MG63 (cell line): ENCODE measurements around the gene ZBTB20. TPM values are rescaled to one million over a fixed set of nuclear protein-coding genes. Genes with fewer than 3 reads are reported as not detected.

Experiments used
- DNase-seq: peaks from one replicate; pipeline ENCODE4 v3.0.0-alpha.2; 2020
- H3K27me3 ChIP-seq: fragments of 250-450 bp; sonication (Bioruptor Pico); 2 replicates; pipeline ENCODE4 v1.5.1; 2020; ENCODE audit warnings: mild to moderate bottlenecking, moderate library complexity
- H3K36me3 ChIP-seq: fragments of 250-450 bp; sonication (Bioruptor Pico); 2 replicates; pipeline ENCODE4 v1.5.1; 2020; ENCODE audit warnings: mild to moderate bottlenecking, moderate library complexity
- H3K4me3 ChIP-seq: fragments of 250-450 bp; sonication (Bioruptor Pico); 2 replicates; pipeline ENCODE4 v1.5.1; 2020; ENCODE audit warnings: mild to moderate bottlenecking, moderate library complexity
- H3K9me3 ChIP-seq: fragments of 250-450 bp; sonication (Bioruptor Pico); 2 replicates; pipeline ENCODE4 v1.5.1; 2020; ENCODE audit warnings: mild to moderate bottlenecking, moderate library complexity
- total RNA-seq: library from RNA; depleted of rRNA; stranded (reverse); fragments of >200 nt; shearing (Covaris generic); gene quantifications from 2 replicates; pipeline ENCODE4 v1.2.3, GENCODE V29; 2014; ENCODE audit warnings: low replicate concordance

ZBTB20 gene
- total RNA-seq, 1 experiment from 2014 or later: 6.5 TPM

DNA sequence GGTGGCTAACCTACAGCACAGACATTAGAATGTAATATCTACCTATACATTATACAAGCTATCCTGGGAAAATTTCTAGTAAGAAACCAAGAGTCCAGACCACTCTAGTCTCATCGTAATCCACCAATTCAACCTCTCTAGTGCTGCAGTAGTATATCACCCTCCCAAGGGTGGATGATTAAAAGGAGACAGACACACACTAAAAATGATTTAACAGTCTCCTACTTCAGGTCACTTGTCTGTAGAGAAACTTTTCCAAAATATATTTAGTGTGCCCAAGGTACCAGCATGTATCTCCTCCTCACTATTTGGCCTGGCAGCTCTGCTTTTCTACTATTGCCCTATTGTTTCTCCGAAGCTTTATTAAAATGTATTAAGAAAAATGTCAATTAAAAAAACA, 45.0 kb downstream of the ZBTB20 start:
- H3K36me3 ChIP-seq: no peaks in the 10 kb centered on the region
- no peaks in the 10 kb centered on the region for H3K9me3 ChIP-seq
- no peak for DNase-seq
- H3K27me3 ChIP-seq: no peaks in the 10 kb centered on the region
- H3K4me3 ChIP-seq: no peak overlapping the region

GRCh38 chr3:115100806-115101205, 46.3 kb downstream of the ZBTB20 start:
- H3K36me3 ChIP-seq: no peaks in the 10 kb centered on the region
- H3K9me3 ChIP-seq: no peaks in the 10 kb centered on the region
- DNase-seq: no peak
- H3K27me3 ChIP-seq: no peaks in the 10 kb centered on the region
- peak overlapping the region; percentile 35 for H3K4me3 ChIP-seq

- Histone ChIP-seq H3K9me3 (no peaks in the 10 kb centered on the region), H3K36me3 (no peaks in the 10 kb centered on the region), H3K4me3 (peak overlapping the region; percentile 35), H3K27me3 (no peaks in the 10 kb centered on the region)
- DNase-seq: peak; percentile 43
These were observed 47.0 kb downstream of the ZBTB20 start for GRCh38 chr3:115099986-115100571.

DNA sequence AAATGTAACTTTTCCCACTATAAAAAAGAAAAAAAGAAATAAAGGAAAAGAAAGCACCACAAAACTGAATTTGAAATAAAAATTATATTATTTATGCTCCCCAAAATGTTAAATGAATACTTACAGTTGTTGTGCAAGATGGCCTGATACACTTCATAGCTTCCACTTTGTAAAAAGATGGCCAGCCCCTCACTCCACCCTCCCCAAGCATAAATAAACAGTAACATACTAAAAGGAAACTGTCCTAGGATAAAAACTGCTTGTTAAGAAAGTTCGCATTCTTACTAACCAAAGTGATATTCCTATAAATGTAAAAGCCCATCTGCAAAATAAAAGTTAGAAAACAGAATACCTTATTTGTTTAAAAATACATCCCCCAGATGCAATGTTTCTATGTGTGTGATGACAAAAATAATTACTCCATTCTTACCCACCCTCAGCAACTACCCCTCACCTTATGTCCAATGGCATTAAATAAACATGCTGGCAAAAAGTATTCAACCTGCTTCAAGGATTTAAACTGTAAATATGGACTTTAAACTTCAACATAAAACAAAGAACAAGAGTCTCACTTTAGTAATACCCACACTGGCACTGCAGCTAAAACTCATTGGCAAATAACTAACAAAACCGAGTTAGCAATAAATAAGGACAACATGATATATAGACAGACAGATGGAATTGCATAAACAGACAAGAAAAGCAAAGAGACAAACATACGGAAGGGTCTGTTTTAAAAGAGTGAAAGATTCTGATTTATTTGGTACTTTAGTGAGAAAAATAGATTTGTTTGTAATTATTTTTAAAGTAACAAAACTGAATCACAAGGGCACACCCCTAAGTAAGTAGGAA, 47.7 kb downstream of the ZBTB20 start:
- H3K36me3 ChIP-seq: no peaks in the 10 kb centered on the region
- no peaks in the 10 kb centered on the region for H3K27me3 ChIP-seq
- DNase-seq: no peak
- no peaks in the 10 kb centered on the region for H3K9me3 ChIP-seq
- peak overlapping the region; percentile 35 for H3K4me3 ChIP-seq

- Histone ChIP-seq H3K36me3 (no peaks in the 10 kb centered on the region), H3K27me3 (no peaks in the 10 kb centered on the region), H3K9me3 (no peaks in the 10 kb centered on the region), H3K4me3 (no peak overlapping the region)
- DNase-seq: no peak
These were observed 48.6 kb downstream of the ZBTB20 start for GRCh38 chr3:115098354-115099073.

DNA sequence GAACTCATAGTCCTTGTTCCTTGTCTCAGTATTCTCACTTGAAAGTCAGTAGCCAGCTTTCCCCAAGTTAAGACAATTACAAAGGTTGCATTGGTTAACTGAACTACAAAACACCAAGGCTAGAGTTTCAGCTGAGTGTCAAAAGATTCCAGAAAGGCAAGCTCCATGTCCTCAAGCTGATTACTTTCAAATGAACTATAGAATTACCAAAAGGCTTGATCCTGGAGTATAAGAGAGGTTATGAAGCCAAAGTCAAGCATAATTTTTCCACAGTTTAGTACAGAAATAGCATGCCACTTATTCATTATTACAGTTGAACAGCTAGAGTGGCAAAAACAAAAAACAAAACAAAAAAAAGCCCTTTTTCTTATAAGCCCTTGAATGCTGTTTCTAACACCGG, 51.9 kb downstream of the ZBTB20 start:
- Histone ChIP-seq H3K36me3 (no peaks in the 10 kb centered on the region), H3K4me3 (no peak overlapping the region), H3K27me3 (no peaks in the 10 kb centered on the region), H3K9me3 (no peaks in the 10 kb centered on the region)
- DNase-seq: no peak

DNA sequence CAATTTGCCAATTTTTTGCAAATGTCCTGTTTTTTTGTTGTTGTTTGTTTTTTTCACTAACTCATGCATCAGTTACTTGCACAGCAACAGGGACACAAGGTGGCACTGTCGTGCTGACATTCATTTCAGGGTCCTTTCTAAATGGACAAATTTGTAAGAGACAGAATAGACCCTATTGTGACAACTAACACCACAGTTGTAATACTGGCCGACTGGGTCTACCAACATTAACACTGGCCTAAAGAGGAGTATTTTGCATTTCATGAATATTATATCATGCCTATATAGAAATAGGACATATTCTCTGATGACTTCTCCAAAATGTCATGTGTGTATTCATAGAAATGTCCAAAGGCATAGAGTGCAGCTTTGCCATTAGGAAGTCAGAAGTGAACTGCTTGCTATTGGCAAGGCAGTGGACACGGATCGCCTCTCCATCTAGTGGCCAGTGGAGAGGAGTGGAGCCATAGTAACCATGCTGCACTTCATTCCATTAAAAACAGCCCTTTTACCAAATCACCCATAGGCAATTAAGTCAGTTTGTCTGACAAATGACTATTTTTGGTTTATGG, 54.8 kb downstream of the ZBTB20 start:
- peak; percentile 62 for DNase-seq
- Histone ChIP-seq H3K9me3 (no peaks in the 10 kb centered on the region), H3K27me3 (no peaks in the 10 kb centered on the region), H3K4me3 (no peak overlapping the region), H3K36me3 (no peaks in the 10 kb centered on the region)

GRCh38 chr3:115090712-115091111, 56.4 kb downstream of the ZBTB20 start:
- H3K36me3 ChIP-seq: no peaks in the 10 kb centered on the region
- no peaks in the 10 kb centered on the region for H3K27me3 ChIP-seq
- no peaks in the 10 kb centered on the region for H3K9me3 ChIP-seq
- DNase-seq: no peak
- H3K4me3 ChIP-seq: no peak overlapping the region

DNA sequence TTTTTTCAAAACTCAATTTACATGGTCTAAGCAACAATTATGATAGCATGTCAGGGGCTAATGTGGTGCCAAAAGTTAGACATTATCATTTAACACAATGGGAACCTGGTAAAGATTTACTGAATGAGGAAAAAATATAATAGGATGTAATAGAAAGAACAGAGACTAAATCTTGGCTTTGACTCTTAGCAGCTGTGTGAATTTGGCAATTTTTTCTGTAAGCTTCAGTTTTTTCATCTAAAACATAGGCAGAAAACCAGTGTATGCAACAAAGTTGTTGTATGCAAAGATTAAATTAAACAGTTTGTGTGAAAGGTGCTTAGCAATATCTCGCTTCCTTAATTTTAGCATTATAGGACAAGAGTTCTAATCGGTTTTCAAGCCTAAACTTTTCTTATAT, 57.6 kb downstream of the ZBTB20 start:
- no peaks in the 10 kb centered on the region for H3K27me3 ChIP-seq
- H3K36me3 ChIP-seq: no peaks in the 10 kb centered on the region
- DNase-seq: no peak
- no peak overlapping the region for H3K4me3 ChIP-seq
- H3K9me3 ChIP-seq: no peaks in the 10 kb centered on the region

GRCh38 chr3:115087512-115087911, 59.6 kb downstream of the ZBTB20 start:
- H3K4me3 ChIP-seq: no peak overlapping the region
- no peaks in the 10 kb centered on the region for H3K27me3 ChIP-seq
- no peaks in the 10 kb centered on the region for H3K36me3 ChIP-seq
- no peaks in the 10 kb centered on the region for H3K9me3 ChIP-seq
- no peak for DNase-seq

GRCh38 chr3:115086344-115086743, 60.7 kb downstream of the ZBTB20 start:
- no peaks in the 10 kb centered on the region for H3K36me3 ChIP-seq
- no peaks in the 10 kb centered on the region for H3K9me3 ChIP-seq
- no peak for DNase-seq
- no peaks in the 10 kb centered on the region for H3K27me3 ChIP-seq
- no peak overlapping the region for H3K4me3 ChIP-seq

DNA sequence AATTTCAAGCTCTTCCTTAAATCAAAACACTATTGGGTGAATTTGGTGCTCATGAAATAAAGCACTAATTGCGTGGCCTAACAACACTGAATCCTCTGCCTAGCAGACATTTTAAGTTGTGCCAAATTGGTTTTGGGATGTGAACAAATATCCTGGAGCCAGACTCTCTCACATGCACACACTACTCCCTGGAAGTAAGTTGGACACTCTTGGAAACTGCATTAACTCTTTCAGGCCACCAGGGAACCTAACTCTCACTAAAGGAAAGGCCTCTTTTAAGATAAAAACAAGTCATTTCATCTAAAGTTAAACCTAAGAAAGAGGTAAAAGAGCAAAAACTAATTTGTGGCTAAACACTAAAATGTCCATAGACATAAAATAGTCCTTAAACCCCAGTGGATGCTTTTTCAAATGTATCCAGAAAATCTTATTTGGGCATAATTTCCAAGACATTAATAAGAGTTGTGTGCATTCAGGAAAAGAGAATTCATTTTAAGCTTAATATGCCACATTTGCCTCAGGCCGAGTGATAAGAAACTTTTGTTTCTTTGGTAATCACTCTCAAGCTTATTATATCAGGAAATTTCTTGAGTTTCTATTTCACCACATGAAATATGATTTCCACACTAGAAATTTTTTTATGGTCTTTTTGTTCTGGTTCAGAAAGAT, 61.8 kb downstream of the ZBTB20 start:
- DNase-seq: no peak
- Histone ChIP-seq H3K4me3 (no peak overlapping the region), H3K27me3 (no peaks in the 10 kb centered on the region), H3K9me3 (no peaks in the 10 kb centered on the region), H3K36me3 (no peaks in the 10 kb centered on the region)

DNA sequence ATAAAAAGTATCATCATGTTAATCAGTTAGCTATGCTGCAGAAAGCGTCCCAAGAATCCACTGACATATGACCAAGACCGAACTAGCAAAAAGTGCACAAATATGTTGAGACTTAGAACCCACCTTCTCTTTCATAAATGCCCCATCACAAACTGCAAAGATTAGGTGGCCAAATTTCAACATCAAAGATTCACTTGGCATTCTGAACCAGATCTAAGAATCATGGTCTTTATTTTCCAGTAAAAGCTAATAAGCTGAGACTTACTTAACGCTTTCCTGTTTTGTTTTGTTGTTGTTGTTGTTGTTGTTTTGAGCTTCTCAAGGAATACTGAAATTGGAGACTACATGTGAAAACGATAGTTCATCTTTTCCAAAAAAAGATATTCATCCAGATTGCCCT, 62.4 kb downstream of the ZBTB20 start:
- Histone ChIP-seq H3K9me3 (no peaks in the 10 kb centered on the region), H3K4me3 (no peak overlapping the region), H3K36me3 (no peaks in the 10 kb centered on the region), H3K27me3 (no peaks in the 10 kb centered on the region)
- no peak for DNase-seq

- Histone ChIP-seq H3K36me3 (no peaks in the 10 kb centered on the region), H3K27me3 (no peaks in the 10 kb centered on the region), H3K4me3 (no peak overlapping the region), H3K9me3 (no peaks in the 10 kb centered on the region)
- DNase-seq: no peak
These were observed 64.8 kb downstream of the ZBTB20 start for GRCh38 chr3:115082260-115082659.

GRCh38 chr3:115081444-115081843, 65.6 kb downstream of the ZBTB20 start:
- Histone ChIP-seq H3K4me3 (no peak overlapping the region), H3K27me3 (no peaks in the 10 kb centered on the region)

GRCh38 chr3:115077501-115078250, 69.4 kb downstream of the ZBTB20 start:
- Histone ChIP-seq H3K4me3 (no peak overlapping the region), H3K9me3 (no peaks in the 10 kb centered on the region; the same call in 1 of the 2 replicates), H3K27me3 (no peaks in the 10 kb centered on the region), H3K36me3 (no peaks in the 10 kb centered on the region)
- no peak for DNase-seq

More at GRCh38 chr3:115081444-115081843, 65.6 kb downstream of the ZBTB20 start:
- no peak for DNase-seq
- Histone ChIP-seq H3K9me3 (no peaks in the 10 kb centered on the region), H3K36me3 (no peaks in the 10 kb centered on the region)
